Keratinocyte (primary cell): ENCODE results near the gene CFAP100. TPM values are rescaled to one million over a fixed set of nuclear protein-coding genes. Genes with fewer than 3 reads are reported as not detected.

Experiments
- DNase-seq: peaks from one replicate; pipeline ENCODE4 v3.0.0-alpha.2; 2011; ENCODE audit warnings: low read depth, missing footprints, low spot score
- FAIRE-seq: peaks from 2 replicates; lab custom pipeline; 2011; peaks lifted over from hg19 to GRCh38; lab: Jason Lieb, UNC
- H2AFZ ChIP-seq: 2 replicates; pipeline ENCODE4 v1.6.0; 2012; ENCODE audit warnings: low read length, control low read depth, inconsistent platforms; ENCODE audit not compliant: control insufficient read depth
- H3K27ac ChIP-seq: 2 replicates; pipeline ENCODE4 v1.5.1; 2011; ENCODE audit warnings: low read length; ENCODE audit not compliant: control insufficient read depth, insufficient read depth
- H3K27me3 ChIP-seq: 3 replicates; pipeline ENCODE4 v1.6.0; 2011; ENCODE audit warnings: low read length; ENCODE audit not compliant: control insufficient read depth, insufficient read depth; ENCODE audit errors: extremely low read depth
- H3K36me3 ChIP-seq, 2 experiments: 2 replicates in 1 of 2; 3 replicates in 1 of 2; pipeline ENCODE4 v1.5.1; 2011; ENCODE audit warnings: low read length in 2 of 2, mild to moderate bottlenecking in 1 of 2; ENCODE audit not compliant: control insufficient read depth in 2 of 2, insufficient read depth in 2 of 2; ENCODE audit errors: extremely low read depth in 1 of 2
- H3K4me1 ChIP-seq: 3 replicates; pipeline ENCODE4 v1.5.1; 2011; ENCODE audit warnings: low read length; ENCODE audit not compliant: control insufficient read depth, insufficient read depth; ENCODE audit errors: extremely low read depth
- H3K4me2 ChIP-seq: 3 replicates; pipeline ENCODE4 v1.6.0; 2011; ENCODE audit warnings: low read depth, low read length; ENCODE audit not compliant: control insufficient read depth, insufficient read depth; ENCODE audit errors: extremely low read depth
- H3K4me3 ChIP-seq, 3 experiments: fragments of 200-600 bp in 1 of 3; sonication (generic) in 1 of 3; 2 replicates in 2 of 3; 3 replicates in 1 of 3; pipeline ENCODE4 v1.5.1; 2011 to 2016; ENCODE audit warnings: low read length in 3 of 3, mild to moderate bottlenecking in 3 of 3, control low read depth in 2 of 3, inconsistent platforms in 1 of 3, low read depth in 1 of 3, mixed read lengths in 1 of 3, mixed run types in 1 of 3, moderate library complexity in 1 of 3; ENCODE audit not compliant: control insufficient read depth in 2 of 3, insufficient read depth in 2 of 3; ENCODE audit errors: extremely low read depth in 1 of 3
- H3K79me2 ChIP-seq: 2 replicates; pipeline ENCODE4 v1.6.0; 2012; ENCODE audit warnings: low read length; ENCODE audit not compliant: control insufficient read depth, insufficient read depth
- H3K9ac ChIP-seq: 3 replicates; pipeline ENCODE4 v1.6.0; 2011; ENCODE audit warnings: low read length; ENCODE audit not compliant: control insufficient read depth, insufficient read depth; ENCODE audit errors: extremely low read depth
- H3K9me1 ChIP-seq: 3 replicates; pipeline ENCODE4 v1.6.0; 2011; ENCODE audit warnings: low read length; ENCODE audit not compliant: control insufficient read depth, insufficient read depth; ENCODE audit errors: extremely low read depth
- H3K9me3 ChIP-seq: 2 replicates; pipeline ENCODE4 v1.5.1; 2012; ENCODE audit warnings: low read depth, low read length; ENCODE audit not compliant: control insufficient read depth
- H4K20me1 ChIP-seq: 3 replicates; pipeline ENCODE4 v1.6.0; 2011; ENCODE audit warnings: low read length; ENCODE audit not compliant: control insufficient read depth, insufficient read depth; ENCODE audit errors: extremely low read depth
- EZH2 ChIP-seq: IDR thresholded peaks from one replicate; pipeline ENCODE4 v1.6.1; 2012; ENCODE audit warnings: inconsistent platforms, mild to moderate bottlenecking, low read length, moderate library complexity
- dilution Hi-C: fragments of 300-500 bp; cut with MboI; formaldehyde crosslinking; loops from one replicate; pipeline ENCODE4 v1.7.0; 2020; ENCODE audit warnings: low sequenced_read_pairs; ENCODE audit not compliant: extremely low pct_ligation_motif_present
- polyA plus RNA-seq, 5 experiments: library from polyadenylated mRNA; depleted of rRNA in 3 of 5; stranded (reverse) in 3 of 5; stranded (forward) in 1 of 5; unstranded in 1 of 5; fragments of >200 nt; gene quantifications; 1 replicate in 1 of 5; 2 replicates in 3 of 5; 3 replicates in 1 of 5; pipeline versions ENCODE4 v1.2.1 to v1.2.3, GENCODE V29; 2011 to 2012; ENCODE audit warnings: missing spikeins in 2 of 5, low read depth in 1 of 5, low replicate concordance in 1 of 5
- TF ChIP-seq, protein P1 (sequence below), 3 experiments: IDR thresholded peaks in 1 of 3; conservative IDR thresholded peaks in 1 of 3; optimal IDR thresholded peaks in 1 of 3; 2 replicates in 2 of 3; 3 replicates in 1 of 3; pipeline versions ENCODE3 to v1.5.1; 2011; ENCODE audit warnings: low read length in 3 of 3, mild to moderate bottlenecking in 3 of 3, moderate library complexity in 2 of 3, control low read depth in 1 of 3, inconsistent platforms in 1 of 3; ENCODE audit not compliant: insufficient read depth in 2 of 3; ENCODE audit errors: extremely low read depth in 1 of 3

CFAP100 gene
- polyA plus RNA-seq, 1 donor (not counting 4 experiments of a cell fraction or from before 2014, with no cell fraction given): not detected

DNA sequence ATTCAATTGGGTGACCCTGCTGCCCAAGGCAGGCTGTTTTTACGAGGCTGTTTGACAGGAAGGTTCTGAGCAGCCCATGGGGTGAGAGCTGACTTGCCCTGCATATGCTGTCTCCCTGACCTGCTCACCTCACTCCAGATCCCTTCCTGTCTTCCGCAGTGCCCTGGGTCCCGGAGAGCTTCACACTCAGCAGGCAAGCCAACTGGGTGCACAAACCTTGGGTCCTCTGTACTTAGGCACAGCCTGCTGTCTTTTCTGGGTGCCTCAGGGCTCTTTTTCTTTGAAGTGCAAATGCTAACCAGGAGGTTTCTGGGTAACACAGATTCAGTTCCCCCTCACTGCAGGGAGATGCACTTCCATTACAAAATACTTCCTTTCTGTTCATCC lies 48.1 kb downstream of the CFAP100 start:
- Histone ChIP-seq H2AFZ (no peak overlapping the region), H4K20me1 (no peaks in the 10 kb centered on the region), H3K9me1 (peaks cover 2% of the 10 kb centered on the region), H3K79me2 (no peaks in the 10 kb centered on the region), H3K27ac (no peak overlapping the region), H3K27me3 (no peaks in the 10 kb centered on the region), H3K4me2 (no peak overlapping the region), H3K9me3 (no peaks in the 10 kb centered on the region), H3K36me3 (peaks cover 0 to 12% of the 10 kb centered on the region in 2 experiments), H3K9ac (no peak overlapping the region), H3K4me1 (no peaks in the 10 kb centered on the region), H3K4me3 (no peak overlapping the region)
- no peak for TF ChIP-seq EZH2
- TF ChIP-seq, protein P1, sequence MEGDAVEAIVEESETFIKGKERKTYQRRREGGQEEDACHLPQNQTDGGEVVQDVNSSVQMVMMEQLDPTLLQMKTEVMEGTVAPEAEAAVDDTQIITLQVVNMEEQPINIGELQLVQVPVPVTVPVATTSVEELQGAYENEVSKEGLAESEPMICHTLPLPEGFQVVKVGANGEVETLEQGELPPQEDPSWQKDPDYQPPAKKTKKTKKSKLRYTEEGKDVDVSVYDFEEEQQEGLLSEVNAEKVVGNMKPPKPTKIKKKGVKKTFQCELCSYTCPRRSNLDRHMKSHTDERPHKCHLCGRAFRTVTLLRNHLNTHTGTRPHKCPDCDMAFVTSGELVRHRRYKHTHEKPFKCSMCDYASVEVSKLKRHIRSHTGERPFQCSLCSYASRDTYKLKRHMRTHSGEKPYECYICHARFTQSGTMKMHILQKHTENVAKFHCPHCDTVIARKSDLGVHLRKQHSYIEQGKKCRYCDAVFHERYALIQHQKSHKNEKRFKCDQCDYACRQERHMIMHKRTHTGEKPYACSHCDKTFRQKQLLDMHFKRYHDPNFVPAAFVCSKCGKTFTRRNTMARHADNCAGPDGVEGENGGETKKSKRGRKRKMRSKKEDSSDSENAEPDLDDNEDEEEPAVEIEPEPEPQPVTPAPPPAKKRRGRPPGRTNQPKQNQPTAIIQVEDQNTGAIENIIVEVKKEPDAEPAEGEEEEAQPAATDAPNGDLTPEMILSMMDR (optimal IDR thresholded peaks at IDR 0.05 in 1 of 3, IDR thresholded peaks at IDR 0.05 in 1 of 3, conservative IDR thresholded peaks at IDR 0.05 in 1 of 3; ENCODE audit: extremely low read depth in 1 of 3, insufficient read depth in 2 of 3, low read length in 3 of 3): no peak
- no peak for FAIRE-seq
- DNase-seq: no peak
- dilution Hi-C loops: no loop called here

DNA sequence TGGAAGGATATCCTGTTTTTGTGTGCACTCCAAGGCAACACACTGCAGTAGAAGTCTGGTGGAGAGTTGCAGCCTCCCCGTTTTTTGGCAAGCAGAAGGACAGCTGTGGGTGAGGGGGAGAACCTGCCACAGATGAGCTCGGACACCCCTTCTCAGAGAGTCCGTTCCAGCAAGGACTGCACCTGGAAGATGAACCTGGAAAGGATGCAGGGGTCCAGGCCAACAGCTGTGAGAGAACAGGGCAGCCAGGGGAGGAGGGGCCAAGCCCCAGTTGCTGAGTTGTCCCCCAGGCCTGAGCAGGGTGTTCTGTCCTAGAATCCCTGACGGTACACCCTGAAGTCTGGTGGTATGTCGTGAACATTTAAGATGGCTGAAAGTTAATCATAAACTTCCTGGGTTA lies 50.8 kb downstream of the CFAP100 start:
- FAIRE-seq: no peak
- Histone ChIP-seq H3K79me2 (no peaks in the 10 kb centered on the region), H4K20me1 (no peaks in the 10 kb centered on the region), H3K27me3 (no peaks in the 10 kb centered on the region), H2AFZ (no peak overlapping the region), H3K9me3 (no peaks in the 10 kb centered on the region), H3K4me2 (no peak overlapping the region), H3K9me1 (peaks cover 2% of the 10 kb centered on the region), H3K4me3 (no peak overlapping the region), H3K4me1 (no peaks in the 10 kb centered on the region), H3K9ac (no peak overlapping the region), H3K36me3 (peaks cover 7 to 10% of the 10 kb centered on the region in 2 experiments), H3K27ac (no peak overlapping the region)
- no peak for DNase-seq
- dilution Hi-C loops: no loop called here
- TF ChIP-seq, protein P1 (optimal IDR thresholded peaks at IDR 0.05 in 1 of 3, IDR thresholded peaks at IDR 0.05 in 1 of 3, conservative IDR thresholded peaks at IDR 0.05 in 1 of 3; ENCODE audit: extremely low read depth in 1 of 3, insufficient read depth in 2 of 3, low read length in 3 of 3): no peak
- TF ChIP-seq EZH2: no peak
